Measurements from ENCODE around the gene NTSR1. TPM values are rescaled to one million over a fixed set of nuclear protein-coding genes. Genes with fewer than 3 reads are reported as not detected.

The NTSR1 gene
- total RNA-seq, 3 donors from 2014 or later (not counting 1 experiment from before 2014, with no cell fraction given) = 0.11 to 0.45 TPM; not detected in 1

- intact Hi-C loops (cut with micrococcal nuclease) = loop anchor here (1.0 to 5.0 kb wide), 7 partner anchors 10 to 492 kb away; partner anchors contain the start of genes ADRM1 and OGFR
- Mint-ChIP-seq H3K4me3 (peak overlapping the region; percentile 92), H3K27ac (peak overlapping the region; percentile 93 to 95), H3K9me3 (no peaks in the 10 kb centered on the region), H3K4me1 (peaks cover 27 to 65% of the 10 kb centered on the region in 2 donors), H3K36me3 (no peaks in the 10 kb centered on the region), H3K27me3 (ENCODE audit: low read depth in 2 of 2) (no peaks in the 10 kb centered on the region)
- Histone ChIP-seq H3K27ac (ENCODE audit: low read length) (peak overlapping the region; percentile 100), H3K9me3 (ENCODE audit: control insufficient read depth, insufficient read depth, low read length) (no peaks in the 10 kb centered on the region), H3K4me1 (ENCODE audit: control insufficient read depth, insufficient read depth, low read length) (peaks cover 39% of the 10 kb centered on the region), H3K27me3 (ENCODE audit: control insufficient read depth, insufficient read depth, low read length) (no peaks in the 10 kb centered on the region), H3K4me3 (ENCODE audit: low read length) (peak overlapping the region; percentile 81), H3K36me3 (ENCODE audit: control insufficient read depth, insufficient read depth, low read length) (peaks cover 13% of the 10 kb centered on the region)
- TF ChIP-seq CTCF (IDR thresholded peaks at IDR 0.05) = no peak
- under 1% methylated on average over 69 of the region's 69 CpGs for WGBS (ENCODE audit: insufficient coverage)
- DNase-seq = peak; percentile 92 to 97
- peak; percentile 81 to 91 (median 85) for ATAC-seq
Observed at GRCh38 chr20:62794007-62794724, 85.5 kb downstream of the NTSR1 start.

- Histone ChIP-seq H3K27me3 (ENCODE audit: control insufficient read depth, insufficient read depth, low read length) (no peaks in the 10 kb centered on the region), H3K27ac (ENCODE audit: low read length) (peak overlapping the region; percentile 85), H3K4me3 (ENCODE audit: low read length) (peak overlapping the region; percentile 81), H3K36me3 (ENCODE audit: control insufficient read depth, insufficient read depth, low read length) (peaks cover 21% of the 10 kb centered on the region), H3K4me1 (ENCODE audit: control insufficient read depth, insufficient read depth, low read length) (peaks cover 39% of the 10 kb centered on the region), H3K9me3 (ENCODE audit: control insufficient read depth, insufficient read depth, low read length) (no peaks in the 10 kb centered on the region)
- Mint-ChIP-seq H3K4me3 (peak overlapping the region; percentile 92), H3K27ac (peak overlapping the region; percentile 93 to 95), H3K9me3 (no peaks in the 10 kb centered on the region), H3K27me3 (ENCODE audit: low read depth in 2 of 2) (no peaks in the 10 kb centered on the region), H3K4me1 (peaks cover 27 to 67% of the 10 kb centered on the region in 2 donors), H3K36me3 (no peaks in the 10 kb centered on the region)
- ATAC-seq = peak in 1 of 3 donors; percentile 4
- under 1% methylated on average over 68 of the region's 68 CpGs for WGBS (ENCODE audit: insufficient coverage)
- peak; percentile 52 to 81 for DNase-seq
- intact Hi-C loops (cut with micrococcal nuclease) = loop anchor here (2.0 kb wide), 1 partner anchor 68 kb away; no protein-coding TSS in a partner anchor
- TF ChIP-seq CTCF (IDR thresholded peaks at IDR 0.05) = no peak
Observed at GRCh38 chr20:62795023-62795761, 86.6 kb downstream of the NTSR1 start.

GRCh38 chr20:62796699-62797491 lies 88.3 kb downstream of the NTSR1 start:
- Mint-ChIP-seq H3K36me3 (no peaks in the 10 kb centered on the region), H3K27me3 (ENCODE audit: low read depth in 2 of 2) (no peaks in the 10 kb centered on the region), H3K4me3 (peak overlapping the region; percentile 73), H3K27ac (peak overlapping the region; percentile 38 to 81), H3K4me1 (peaks cover 21 to 60% of the 10 kb centered on the region in 2 donors), H3K9me3 (no peaks in the 10 kb centered on the region)
- Histone ChIP-seq H3K27me3 (ENCODE audit: control insufficient read depth, insufficient read depth, low read length) (no peaks in the 10 kb centered on the region), H3K9me3 (ENCODE audit: control insufficient read depth, insufficient read depth, low read length) (no peaks in the 10 kb centered on the region), H3K4me3 (ENCODE audit: low read length) (peak overlapping the region; percentile 23), H3K27ac (ENCODE audit: low read length) (no peak overlapping the region), H3K4me1 (ENCODE audit: control insufficient read depth, insufficient read depth, low read length) (peaks cover 36% of the 10 kb centered on the region), H3K36me3 (ENCODE audit: control insufficient read depth, insufficient read depth, low read length) (peaks cover 28% of the 10 kb centered on the region)
- DNase-seq (peak in 1 of 2 donors; percentile 32), ATAC-seq (no peak)
- TF ChIP-seq CTCF (IDR thresholded peaks at IDR 0.05) = no peak
- 33% methylated on average over 40 of the region's 53 CpGs for WGBS (ENCODE audit: insufficient coverage)
- intact Hi-C loops (cut with micrococcal nuclease) = no loop called here

Data from natural killer cell (primary cell).